Activated CD4-positive, alpha-beta T cell treated with anti-CD3 and anti-CD28 coated beads for 4 hours (primary cell): Measurements from ENCODE around the gene CCDC30.
A peak's percentile ranks its signal among the peaks of the same experiment; 100 is the strongest.
"Not testable (repeated sequence)": the region's sequence is repeated elsewhere in the genome, so short reads cannot be mapped to it uniquely, and the experiment has no call there.

Experiments
- DNase-seq, 2 donors: peaks; one replicate each; pipeline ENCODE4 v3.0.0-alpha.2; 2020

Gene CCDC30

DNA sequence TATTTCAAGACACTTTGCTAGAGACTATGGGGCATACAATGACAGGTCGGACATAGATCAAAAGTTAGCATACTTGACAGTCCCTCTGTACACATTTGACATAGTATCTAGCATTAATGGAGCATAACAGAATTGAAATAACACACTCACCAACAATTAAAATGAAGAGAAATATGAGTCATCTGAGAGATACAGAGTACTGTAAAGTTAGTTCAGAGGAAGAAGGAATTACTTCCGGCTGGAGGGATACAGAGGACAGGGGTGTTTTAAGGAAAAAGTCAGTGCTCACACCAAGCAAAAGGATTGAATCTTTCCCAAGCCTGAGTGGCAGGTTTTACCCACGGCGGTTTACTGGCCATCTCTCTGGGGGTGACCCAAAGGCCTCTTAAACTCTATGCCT is 9.7 kb upstream of the CCDC30 start:
- no peak for DNase-seq

DNA sequence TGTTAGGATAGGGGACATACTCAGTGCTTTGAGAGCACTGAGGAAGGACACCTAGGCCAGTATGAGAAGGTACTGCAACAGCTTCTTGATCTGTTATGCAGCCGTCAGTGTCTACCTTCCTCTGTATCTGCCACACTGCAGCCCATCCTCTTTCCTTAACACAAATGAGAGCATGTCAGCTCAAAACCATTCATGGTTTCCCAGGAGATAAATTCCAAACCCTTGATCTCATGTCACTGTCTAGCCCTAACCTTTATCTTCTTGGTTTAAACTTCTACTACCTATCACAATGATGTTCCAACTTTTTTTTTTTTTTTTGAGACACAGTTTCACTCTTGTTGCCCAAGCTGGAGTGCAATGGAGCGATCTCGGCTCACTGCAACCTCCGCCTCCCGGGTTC is 8.7 kb upstream of the CCDC30 start:
- no peak for DNase-seq

DNA sequence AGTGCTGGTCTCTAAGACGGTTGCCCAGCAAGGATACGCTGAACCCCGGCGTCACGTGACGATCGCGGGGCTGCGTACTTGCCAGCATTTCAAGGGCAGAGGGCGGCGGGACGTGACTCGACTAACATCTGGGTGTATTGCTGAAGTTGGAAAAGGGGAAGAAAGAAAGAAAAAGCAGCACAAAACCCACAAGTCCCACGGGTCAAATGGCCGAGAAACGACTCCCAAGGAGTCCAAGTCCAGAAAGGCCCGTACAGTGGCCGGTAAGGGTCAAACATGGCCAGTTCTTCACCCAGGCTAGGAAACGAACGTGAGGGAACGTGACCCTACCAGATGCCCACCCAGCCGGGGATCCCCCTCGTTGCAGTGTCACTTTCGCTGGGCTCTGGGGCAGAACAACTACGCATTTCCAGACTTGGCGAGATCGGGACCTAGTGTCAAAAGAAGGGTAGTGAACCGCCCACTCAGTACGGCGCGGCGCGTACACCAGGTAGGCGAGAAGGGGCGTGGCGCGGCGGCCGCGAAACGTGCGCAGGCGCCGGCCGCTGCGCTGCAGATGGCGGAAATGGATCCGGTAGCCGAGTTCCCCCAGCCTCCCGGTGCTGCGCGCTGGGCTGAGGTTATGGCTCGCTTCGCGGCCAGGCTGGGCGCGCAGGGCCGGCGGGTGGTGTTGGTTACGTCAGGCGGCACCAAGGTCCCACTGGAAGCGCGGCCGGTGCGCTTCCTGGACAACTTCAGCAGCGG is 6.9 kb upstream of the CCDC30 start, which contains the start of the genes PPCS and ZMYND12:
PPCS (plus strand) TSS at position 534 of the 744 bp plus-strand sequence; CDS start at position 557, 23 bp downstream.
ZMYND12 (minus strand) TSS at position 13 of the 744 bp plus-strand sequence. CDS start 25 bp downstream, outside the sequence.
- DNase-seq, result peak; percentile 90 to 93

DNA sequence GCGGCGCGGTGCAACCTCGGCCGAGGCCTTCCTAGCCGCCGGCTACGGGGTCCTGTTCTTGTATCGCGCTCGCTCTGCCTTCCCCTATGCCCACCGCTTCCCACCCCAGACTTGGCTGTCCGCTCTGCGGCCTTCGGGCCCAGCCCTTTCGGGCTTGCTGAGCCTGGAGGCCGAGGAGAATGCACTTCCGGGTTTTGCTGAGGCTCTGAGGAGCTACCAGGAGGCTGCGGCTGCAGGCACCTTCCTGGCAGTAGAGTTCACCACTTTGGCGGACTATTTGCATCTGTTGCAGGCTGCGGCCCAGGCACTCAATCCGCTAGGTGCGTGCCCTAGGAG is 6.4 kb upstream of the CCDC30 start:
- DNase-seq, result peak; percentile 46 to 57

DNA sequence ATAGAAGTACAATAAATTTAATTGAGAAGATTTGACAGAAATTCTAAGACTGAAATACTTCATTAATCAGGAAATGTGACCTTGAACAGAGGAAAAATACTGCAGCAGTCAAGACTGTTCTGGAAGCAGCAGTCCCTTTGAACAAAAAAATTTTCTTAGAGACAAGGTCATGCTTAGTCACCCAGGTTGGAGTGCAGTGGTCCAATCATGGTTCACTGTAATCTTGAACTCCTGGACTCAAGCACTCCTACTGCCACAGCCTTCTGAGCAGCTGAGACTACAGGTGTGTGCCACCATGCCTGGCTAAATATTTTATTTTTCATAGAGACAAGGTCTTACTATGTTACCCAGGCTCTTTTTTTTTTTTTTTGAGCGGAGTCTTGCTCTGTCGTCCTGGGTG is 1.9 kb upstream of the CCDC30 start:
- DNase-seq, result no peak

DNA sequence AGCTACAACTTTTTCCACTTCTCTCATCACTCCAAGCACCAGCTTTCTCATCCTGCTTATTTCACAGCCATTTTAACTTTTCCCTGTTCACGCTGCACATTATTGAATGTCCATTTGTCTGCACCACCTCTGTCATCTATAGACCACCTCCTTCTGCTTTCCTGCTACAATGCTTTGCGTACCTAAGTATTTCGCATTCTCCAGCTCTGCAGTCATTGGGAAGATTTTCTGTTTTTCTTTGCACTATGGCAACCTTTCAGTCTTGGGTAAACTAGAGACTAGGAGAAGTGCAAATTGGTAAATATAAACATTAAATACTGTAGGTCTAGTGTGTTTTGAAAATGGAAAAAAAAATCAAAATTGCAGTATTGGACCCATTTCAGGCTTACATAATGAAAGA is 835 bp downstream of the CCDC30 start:
- DNase-seq, result no peak

DNA sequence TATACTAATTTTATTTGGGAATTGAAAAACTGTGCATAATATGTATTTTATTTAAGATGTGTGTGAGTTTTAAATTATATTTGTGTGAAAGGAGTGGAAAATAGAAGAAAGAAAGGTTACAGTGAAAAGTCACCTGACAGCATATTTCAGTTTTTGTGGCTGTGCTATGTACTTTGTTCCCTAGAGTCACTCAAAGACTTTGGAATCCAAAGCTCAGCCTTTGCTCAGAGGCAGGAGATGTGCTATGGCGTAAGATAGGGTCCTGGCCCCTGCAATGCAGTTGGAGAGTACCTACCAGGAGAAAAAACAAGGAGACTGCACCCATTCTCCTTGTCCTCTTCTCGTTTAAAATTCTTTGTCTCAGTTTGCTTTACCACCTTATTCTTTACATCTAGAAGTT is 2.9 kb downstream of the CCDC30 start:
- no peak for DNase-seq

DNA sequence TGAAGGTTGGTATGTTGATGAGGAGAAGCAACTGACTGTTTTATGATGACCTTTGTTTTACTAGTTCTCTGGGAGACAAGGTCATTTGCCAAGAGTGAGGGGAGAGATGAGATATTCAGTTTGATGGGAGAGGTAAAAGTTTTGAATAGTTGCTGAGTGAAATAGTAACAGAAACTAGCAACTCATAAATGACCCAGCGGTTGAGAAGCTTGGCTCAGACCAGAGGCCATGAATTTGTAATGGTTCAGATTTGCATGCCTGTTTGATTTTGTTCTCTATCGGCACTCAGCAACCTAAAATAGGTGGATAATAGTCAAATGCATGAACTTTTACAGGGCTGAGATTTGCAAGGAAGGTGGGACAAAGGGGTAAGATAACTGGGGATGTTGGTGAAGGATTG is 6.6 kb downstream of the CCDC30 start:
- DNase-seq, result no peak

DNA sequence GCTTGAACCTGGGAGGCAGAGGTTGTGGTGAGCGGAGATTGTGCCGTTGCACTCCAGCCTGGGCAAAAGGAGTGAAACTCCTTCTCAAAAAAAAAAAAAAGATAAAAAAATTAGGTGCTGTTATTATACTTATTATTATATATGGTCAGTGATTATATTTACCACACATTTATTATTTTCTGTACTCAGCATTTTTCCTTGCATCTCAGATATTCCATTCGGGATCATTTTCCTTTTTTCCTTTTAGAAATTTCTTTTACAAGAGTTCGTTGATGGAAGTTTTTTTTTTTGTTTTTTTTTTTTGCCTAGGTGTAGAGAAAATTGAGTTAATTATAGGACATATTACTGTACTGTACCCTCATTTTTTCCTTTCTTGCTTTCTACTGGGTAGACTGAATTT is 13.5 kb downstream of the CCDC30 start:
- DNase-seq, result no peak

DNA sequence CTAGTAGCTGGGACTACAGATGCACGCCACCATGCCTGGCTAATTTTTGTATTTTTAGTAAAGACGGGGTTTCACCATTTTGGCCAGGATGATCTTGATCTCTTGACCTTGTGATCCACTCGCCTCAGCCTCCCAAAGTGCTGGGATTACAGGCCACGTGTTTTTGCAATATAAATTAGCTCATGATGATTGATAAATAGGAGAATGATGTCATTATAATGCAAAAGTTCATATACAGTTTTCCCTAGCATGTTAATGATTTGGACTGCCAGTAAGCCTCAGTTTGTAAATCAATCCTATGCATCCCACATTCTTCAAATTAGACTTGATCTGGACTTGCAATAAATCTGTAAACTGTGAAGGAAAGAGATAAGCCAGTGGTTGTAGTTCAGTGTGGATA is 14.3 kb downstream of the CCDC30 start:
- not testable (repeated sequence) for DNase-seq

DNA sequence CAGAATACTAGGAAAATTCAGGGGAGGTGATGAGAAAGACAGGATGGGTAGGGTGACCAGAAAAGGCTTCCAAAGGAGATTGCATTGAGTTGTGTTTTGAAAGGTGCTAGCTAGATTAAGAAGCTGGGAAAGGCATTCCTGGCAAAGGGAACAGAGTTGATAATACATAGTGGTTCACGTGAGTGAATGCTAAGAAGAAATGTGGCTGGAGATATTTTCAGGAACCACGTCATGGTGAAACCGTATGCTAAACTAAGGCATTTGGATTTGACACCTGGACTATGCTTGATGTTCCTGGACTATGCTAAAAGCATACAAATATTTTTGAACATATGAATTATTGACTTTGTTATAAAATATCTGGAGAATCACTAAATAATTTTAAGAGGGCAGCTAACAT is 14.7 kb downstream of the CCDC30 start:
- no peak for DNase-seq

DNA sequence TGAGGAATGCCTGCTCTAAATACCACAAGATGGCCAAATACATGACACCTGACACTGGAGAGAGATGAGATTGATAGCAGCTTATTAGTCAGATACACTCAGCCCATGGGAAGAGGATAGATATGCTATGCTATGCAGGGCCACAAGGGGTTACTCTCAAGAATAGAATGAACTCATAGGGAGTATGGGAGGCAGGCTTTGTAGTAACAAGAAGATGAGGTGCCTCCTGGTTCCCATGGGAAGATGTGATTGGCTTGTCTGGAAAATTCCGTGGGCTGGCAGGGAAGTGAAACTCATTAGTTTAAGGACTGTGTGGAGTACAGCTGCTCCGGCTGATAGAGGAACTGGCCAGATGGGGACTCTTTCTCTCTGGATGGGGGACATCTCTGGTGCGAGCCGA is 16.5 kb downstream of the CCDC30 start:
- DNase-seq, result no peak

DNA sequence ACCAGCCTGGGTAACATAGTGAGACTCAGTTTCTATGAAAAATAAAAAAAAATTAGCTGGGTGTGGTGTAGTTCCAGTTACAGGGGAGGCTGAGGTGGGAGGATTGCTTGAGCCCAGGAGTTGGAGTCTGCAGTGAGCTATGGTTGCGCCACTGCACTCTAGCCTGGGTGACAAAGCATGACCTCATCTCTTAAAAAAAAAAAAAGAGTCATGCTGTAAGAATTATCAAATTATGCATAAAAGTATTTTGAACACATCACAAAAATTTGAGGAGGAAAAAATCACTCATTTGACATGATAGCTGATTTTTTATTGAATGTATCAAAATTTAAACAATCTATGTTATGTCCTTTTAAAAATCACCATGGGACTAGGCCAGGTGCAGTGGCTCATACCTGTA is 17.8 kb downstream of the CCDC30 start:
- DNase-seq, result no peak

DNA sequence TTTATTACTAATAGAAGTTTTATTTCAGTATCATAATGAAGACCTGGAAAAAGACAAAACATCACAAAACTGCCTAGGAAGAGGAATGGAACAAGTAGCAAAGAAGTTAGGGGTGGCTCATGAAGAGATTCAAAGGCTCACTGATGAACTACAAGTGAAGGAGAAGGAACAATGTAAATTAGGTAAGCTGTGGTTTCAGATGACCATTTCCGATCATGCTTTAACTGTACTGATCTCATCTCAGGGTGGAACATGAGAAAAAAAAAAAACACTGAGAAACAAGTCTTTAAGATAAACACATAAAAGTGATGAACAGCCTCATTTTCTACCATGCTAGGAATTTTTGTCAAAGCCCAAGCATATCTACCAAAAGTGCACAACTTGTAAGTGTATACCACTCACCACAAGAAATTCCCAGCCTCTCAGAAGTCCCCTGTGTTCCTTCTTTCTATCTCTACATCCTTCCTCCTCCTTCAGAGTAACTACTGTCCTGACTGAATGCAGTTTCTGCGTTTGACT is 19.6 kb downstream of the CCDC30 start:
- no peak for DNase-seq

DNA sequence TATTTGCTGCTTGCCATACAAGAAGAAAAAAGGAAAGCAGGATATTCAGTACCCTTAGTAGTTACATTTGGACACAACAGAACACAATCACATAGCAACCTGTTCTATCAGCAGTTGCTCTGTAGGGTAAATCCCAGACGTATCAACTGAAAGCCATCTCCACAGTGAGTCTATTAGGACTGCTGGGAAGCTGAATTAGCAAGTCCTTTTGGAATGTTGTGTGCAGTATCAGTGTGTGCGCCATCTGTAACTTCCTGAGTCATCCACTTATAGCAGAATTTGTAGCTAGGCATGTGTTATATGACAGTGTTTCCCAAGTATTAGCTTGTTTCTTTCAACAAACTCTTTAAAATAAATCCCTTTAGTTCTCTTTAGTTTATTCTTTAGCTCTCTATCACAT is 21.3 kb downstream of the CCDC30 start:
- no peak for DNase-seq

DNA sequence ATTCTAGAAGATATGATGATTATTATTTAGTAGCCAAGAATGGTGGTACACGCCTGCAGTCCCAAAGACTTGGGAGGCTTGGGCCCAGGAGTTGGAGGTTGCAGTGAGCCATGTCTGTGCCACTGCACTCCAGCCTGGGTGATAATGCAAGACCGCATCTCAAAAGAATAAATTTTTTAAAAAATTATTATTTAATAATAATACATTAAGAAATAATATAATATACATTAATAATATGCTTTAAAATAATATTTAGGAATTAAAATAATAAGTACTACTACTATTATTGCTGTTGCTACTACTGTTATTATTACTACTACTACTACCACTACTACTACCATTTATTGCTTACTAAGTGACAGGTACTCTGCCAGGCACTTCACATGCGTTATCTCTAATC is 27.2 kb downstream of the CCDC30 start:
- no peak for DNase-seq

DNA sequence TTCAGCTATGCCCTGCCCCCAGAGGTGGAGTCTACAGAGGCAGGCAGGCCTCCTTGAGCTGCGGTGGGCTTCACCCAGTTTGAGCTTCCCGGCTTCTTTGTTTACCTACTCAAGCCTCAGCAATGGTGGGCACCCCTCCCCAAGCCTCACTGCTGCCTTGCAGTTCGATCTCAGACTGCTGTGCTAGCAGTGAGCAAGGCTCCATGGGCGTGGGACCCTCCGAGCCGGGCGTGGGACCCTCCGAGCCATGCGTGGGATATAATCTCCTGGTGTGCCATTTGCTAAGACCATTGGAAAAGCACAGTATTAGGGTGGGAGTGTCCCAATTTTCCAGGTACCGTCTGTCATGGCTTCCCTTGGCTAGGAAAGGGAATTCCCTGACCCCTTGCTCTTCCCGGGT is 38.9 kb downstream of the CCDC30 start:
- not testable (repeated sequence) for DNase-seq

DNA sequence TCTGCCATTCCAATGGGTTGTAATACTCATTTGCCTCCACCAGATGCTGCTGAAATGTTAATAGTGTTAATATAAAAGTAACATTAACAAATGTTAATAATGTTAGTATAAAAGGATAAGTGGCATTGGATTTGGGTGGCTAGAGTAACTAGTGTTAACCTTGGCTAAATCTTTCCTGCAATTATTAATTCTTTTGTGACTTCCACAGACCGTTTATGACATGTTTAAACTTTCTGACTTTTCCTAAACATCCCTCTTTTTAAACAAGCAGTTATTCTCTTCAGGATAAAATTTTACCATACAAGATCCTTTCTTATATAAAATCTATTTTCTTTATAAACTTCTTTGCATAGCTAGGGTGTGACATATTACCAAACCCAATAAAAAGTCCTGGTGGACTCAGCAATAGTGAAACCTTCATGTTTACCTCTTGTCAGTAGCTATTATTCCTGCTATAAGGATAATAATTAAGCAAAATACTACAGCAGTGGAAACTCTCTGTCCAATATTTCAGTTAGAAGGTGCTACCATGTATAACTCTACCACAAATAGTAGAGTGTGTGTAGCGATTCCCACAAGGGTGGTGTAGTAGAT is 41.5 kb downstream of the CCDC30 start:
- DNase-seq, result no peak

DNA sequence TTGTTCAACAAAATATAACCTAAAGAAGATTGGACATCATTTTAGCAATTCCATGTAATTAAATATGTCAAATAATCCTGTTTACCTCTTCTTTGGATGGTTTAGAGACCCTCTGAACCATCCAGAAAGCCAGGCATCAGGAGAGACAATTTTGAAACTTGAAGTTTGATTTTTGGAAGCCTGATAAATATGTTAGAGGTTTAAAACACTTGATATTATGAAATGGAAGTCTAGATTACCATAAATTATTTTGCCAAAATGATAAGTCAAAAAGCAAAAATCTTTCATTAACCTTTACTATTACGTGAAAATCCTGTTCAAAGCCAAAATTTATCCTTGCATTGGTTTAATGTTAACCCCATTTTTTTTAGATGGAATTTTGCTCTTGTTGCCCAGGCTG is 43.5 kb downstream of the CCDC30 start:
- no peak for DNase-seq

DNA sequence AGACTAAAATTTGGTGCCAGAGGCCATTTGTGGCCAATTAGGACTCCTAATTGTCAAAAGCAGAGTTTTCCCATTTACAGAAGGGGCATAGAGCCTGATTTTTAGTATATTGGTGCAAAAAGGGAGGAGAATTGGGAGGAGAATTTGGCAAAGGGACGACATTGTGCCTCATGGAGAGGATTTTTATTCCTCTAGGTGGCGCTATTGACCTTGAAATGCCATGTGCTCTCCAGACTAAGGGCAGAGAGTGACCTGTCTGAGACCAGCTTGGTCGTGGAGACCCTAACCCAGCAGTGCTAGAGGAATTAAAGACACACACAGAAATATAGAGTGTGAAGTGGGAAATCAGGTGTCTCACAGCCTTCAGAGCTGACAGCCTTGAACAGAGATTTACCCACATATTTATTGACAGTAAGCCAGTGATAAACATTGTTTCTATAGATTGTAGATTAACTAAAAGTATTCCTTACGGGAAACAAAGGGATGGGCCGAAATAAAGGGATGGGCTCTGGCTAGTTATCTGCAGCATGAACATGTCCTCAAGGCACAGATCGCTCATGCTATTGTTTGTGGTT is 48.6 kb downstream of the CCDC30 start:
- DNase-seq, result not testable (repeated sequence)

DNA sequence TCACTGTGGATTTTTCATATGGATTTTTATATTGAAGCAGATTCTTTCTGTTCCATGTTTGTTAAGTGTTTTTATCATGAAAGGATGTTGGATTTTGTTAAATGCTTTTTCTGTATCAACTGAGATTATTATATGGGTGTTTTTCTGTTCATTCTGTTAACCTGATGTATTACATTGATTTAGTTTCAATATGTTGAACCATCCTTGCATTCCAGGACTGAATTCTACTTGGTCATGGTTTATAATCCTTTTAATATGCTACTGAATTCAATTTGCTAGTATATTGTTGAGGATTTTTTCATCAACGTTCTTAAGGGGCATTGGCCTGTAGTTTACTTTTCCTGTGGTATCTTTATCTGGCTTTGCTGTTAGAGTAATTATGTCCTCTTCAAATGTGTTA is 55.8 kb downstream of the CCDC30 start:
- DNase-seq, result no peak

DNA sequence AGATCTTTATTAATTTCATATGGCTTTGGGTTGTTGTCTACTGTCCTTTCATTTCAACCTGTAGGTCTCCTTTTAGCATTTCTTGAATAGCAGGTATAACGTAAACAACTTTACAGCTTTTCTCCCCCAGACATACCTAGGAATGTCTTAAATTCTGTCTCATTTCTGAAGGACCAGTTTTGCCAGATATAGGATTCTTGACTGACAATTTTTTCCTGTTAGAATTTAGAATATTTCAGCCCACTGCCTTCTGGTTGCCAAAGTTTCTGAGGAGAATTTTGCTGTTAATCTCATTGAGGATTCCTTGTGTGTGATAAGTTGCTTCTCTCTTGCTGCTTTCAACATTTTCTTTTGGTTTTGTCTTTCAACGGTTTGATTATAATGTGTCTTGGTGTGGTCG is 60.1 kb downstream of the CCDC30 start:
- DNase-seq, result no peak

DNA sequence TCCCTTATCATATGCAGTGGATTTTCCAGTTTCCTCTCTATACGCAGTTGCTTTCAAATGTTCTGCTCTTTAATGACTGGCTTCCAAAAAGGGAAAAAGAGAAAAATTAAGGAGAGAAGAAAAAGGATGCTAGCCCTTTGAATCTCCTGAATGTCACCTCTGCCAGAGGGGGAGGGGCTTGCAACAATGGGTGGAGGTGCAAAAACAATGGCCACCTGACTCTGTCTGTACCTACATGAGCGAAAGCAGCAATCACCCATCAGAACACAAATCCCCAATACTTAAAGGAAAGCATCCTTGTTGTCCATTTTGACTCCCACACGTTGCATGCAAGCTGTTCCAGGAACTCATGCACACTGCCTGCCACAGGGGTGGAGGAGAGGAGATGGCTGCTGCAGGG is 61.2 kb downstream of the CCDC30 start:
- no peak for DNase-seq

DNA sequence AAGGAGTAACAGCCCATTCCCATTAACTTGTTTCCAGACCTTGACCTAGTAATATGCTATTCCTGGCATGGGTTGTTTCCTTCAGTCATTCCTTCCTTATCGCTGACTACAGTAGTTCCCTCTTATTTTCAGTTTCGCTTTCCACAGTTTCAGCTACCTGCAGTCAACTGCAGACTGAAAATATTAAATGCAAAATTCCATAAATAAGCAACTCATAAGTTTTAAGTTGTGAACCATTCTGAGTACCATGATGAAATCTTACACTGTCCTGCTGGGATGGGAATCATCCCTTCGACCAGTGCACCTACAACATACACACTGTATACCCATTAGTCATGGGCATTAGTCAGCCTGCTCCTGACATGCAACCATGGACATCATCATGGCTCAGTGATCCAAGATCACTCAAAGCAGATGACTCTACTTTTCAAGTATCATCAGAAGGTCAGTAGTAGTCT is 66.7 kb downstream of the CCDC30 start:
- DNase-seq, result peak in 1 of 2 donors; percentile 2
